GM21423 (cell line): ENCODE data around the gene FAM170A.

ENCODE experiments used
- ATAC-seq: cut with Tn5 transposase; IDR thresholded peaks from one replicate; pipeline ENCODE4 v1.9.1; 2021; ENCODE audit warnings: mild to moderate bottlenecking, moderate library complexity; ENCODE audit not compliant: unreplicated experiment

The FAM170A gene

GRCh38 chr5:119629339-119629738 is at the start of gene FAM170A:
TSS of gene FAM170A (plus strand) at chr5:119629558. CDS start at chr5:119629769, 211 bp downstream.
- no peak for ATAC-seq

- ATAC-seq = no peak
Measured at GRCh38 chr5:119582987-119583386, 46.4 kb upstream of the FAM170A start.

GRCh38 chr5:119583684-119584083 is 45.7 kb upstream of the FAM170A start:
- ATAC-seq = peak; percentile 91

GRCh38 chr5:119596046-119596445 is 33.3 kb upstream of the FAM170A start:
- no peak for ATAC-seq

- ATAC-seq = no peak
Measured at GRCh38 chr5:119597728-119598298, 31.5 kb upstream of the FAM170A start.

- ATAC-seq = no peak
Measured at GRCh38 chr5:119613937-119614336, 15.4 kb upstream of the FAM170A start.

- no peak for ATAC-seq
Measured at GRCh38 chr5:119614838-119615237, 14.5 kb upstream of the FAM170A start.

- no peak for ATAC-seq
Measured at GRCh38 chr5:119626086-119626485, 3.3 kb upstream of the FAM170A start.

- no peak for ATAC-seq
Measured at GRCh38 chr5:119630752-119631440, 1.5 kb downstream of the FAM170A start.

GRCh38 chr5:119631660-119632059 is 2.3 kb downstream of the FAM170A start:
- no peak for ATAC-seq

- no peak for ATAC-seq
Measured at GRCh38 chr5:119651486-119651885, 22.1 kb downstream of the FAM170A start.

GRCh38 chr5:119655061-119655460 is 25.7 kb downstream of the FAM170A start:
- no peak for ATAC-seq

GRCh38 chr5:119656023-119656422 is 26.7 kb downstream of the FAM170A start:
- no peak for ATAC-seq

- no peak for ATAC-seq
Measured at GRCh38 chr5:119666542-119666941, 37.2 kb downstream of the FAM170A start.

GRCh38 chr5:119678351-119679028 is 49.1 kb downstream of the FAM170A start:
- no peak for ATAC-seq

GRCh38 chr5:119680080-119680479 is 50.7 kb downstream of the FAM170A start:
- ATAC-seq = no peak

GRCh38 chr5:119681734-119682133 is 52.4 kb downstream of the FAM170A start:
- no peak for ATAC-seq

- ATAC-seq = no peak
Measured at GRCh38 chr5:119682372-119682771, 53.0 kb downstream of the FAM170A start.
